Measurements from ENCODE around the gene NRXN3.

DNA sequence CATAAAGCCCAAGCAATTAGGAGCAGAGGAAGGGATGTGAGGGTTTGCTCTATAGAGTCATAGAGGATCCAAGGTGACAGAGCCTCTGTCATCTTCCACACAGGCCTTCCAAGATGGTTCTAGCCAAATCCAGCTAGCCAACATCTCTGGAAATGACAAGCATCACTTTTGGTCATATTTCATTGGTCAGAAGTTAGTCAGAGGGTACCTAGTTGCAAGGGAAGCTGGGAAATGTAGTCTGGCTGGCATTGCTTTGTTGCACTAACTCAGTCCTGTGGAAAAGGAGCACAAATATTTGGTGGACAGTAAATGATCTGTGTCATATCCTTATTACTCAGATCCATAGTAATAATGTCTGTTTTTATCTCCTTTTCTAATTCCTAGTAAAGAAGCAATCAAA lies 715.7 kb downstream of the NRXN3 start:
- TF ChIP-seq, protein P1, sequence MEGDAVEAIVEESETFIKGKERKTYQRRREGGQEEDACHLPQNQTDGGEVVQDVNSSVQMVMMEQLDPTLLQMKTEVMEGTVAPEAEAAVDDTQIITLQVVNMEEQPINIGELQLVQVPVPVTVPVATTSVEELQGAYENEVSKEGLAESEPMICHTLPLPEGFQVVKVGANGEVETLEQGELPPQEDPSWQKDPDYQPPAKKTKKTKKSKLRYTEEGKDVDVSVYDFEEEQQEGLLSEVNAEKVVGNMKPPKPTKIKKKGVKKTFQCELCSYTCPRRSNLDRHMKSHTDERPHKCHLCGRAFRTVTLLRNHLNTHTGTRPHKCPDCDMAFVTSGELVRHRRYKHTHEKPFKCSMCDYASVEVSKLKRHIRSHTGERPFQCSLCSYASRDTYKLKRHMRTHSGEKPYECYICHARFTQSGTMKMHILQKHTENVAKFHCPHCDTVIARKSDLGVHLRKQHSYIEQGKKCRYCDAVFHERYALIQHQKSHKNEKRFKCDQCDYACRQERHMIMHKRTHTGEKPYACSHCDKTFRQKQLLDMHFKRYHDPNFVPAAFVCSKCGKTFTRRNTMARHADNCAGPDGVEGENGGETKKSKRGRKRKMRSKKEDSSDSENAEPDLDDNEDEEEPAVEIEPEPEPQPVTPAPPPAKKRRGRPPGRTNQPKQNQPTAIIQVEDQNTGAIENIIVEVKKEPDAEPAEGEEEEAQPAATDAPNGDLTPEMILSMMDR (conservative IDR thresholded peaks at IDR 0.05 in 1 of 2, IDR thresholded peaks at IDR 0.05 in 1 of 2; ENCODE audit: low read depth in 1 of 2, low read length in 2 of 2), result no peak
- no peak for TF ChIP-seq EZH2 (IDR thresholded peaks at IDR 0.05; ENCODE audit: low read length, missing control alignments)

Measured in fibroblast of lung (primary cell).